NCI-H446 (cell line): Measurements from ENCODE around the gene RGCC.

Experiments
- DNase-seq, 2 experiments: peaks; one replicate each; lab custom pipeline; 2025; lab: John Stamatoyannopoulos, UW

The RGCC gene

DNA sequence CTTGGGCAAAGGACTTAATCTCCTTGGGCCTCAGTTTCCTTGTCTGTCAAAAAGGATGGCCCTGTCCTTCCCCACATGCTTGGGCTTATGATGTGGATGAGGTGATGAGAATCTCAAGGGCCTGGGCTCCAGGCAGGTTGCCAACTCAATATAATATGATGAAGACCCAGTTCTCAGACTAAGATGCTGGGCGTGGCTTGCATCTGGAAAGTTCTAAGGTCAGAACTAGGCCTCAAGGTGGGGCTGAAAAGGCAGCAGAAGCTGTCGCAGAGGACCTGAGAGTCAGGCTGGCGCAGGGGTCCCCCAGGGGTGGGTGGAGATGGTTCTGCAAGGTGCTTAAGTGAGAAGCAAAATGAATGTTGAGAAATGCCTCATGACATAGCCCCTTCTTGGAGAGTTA, 58.8 kb downstream of the RGCC start:
- no peak for DNase-seq

DNA sequence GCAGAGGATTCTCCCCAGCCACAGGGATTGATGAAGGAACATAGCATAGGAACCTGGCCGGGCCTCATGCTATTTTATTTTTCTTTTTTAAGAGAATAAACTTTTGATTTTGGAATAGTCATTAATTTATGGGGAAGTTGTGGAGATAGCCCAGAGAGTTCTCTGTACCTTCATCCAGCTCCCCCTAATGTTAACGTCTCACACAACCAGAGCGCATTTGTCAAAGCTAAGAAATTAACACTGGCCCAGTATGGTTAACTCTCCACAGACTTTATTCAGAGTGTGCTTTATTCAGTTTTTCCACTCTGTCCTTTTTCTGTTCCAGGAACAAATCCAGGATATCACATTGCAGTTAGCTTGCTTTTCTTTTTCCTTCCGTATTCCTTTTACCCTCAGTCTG, 59.4 kb downstream of the RGCC start:
- no peak for DNase-seq

DNA sequence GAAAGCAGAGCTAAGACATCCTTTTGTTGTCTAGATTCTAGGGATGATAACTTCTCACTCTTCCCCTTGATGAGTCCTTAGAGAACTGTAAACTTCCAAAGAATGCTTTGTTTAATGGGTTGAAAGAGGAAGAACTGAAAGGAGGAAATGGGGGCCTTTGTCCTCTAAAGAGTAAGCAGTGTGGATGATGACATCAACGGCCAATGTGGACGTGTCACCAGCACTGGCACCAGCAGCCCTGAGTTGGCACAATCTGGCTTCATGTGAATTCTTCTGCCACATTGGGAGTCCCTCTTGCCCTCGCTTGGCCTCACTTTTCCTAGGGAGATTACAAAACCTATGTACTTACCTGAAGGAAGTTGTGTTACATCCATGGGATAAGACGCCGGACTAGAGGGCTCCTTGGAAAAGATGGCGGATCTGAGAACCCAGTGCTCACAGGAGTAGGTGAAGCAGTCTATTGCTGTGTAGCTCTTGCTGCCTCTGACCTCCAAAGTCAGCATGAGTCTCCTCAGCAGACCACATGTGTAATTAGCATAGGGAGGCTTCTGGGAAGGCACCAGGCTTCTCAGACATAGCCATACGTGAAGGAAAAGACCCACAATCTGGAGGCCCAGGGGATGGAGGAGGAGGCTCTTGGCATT, 62.8 kb downstream of the RGCC start:
- DNase-seq: no peak
